ENCODE data around the gene ABCB8. TPM values are rescaled to one million over a fixed set of nuclear protein-coding genes. Genes with fewer than 3 reads are reported as not detected.

Gene ABCB8
- total and polyA plus RNA-seq, 2 donors (not counting 1 experiment from before 2014, with no cell fraction given) = 41.4 to 69.7 TPM

DNA sequence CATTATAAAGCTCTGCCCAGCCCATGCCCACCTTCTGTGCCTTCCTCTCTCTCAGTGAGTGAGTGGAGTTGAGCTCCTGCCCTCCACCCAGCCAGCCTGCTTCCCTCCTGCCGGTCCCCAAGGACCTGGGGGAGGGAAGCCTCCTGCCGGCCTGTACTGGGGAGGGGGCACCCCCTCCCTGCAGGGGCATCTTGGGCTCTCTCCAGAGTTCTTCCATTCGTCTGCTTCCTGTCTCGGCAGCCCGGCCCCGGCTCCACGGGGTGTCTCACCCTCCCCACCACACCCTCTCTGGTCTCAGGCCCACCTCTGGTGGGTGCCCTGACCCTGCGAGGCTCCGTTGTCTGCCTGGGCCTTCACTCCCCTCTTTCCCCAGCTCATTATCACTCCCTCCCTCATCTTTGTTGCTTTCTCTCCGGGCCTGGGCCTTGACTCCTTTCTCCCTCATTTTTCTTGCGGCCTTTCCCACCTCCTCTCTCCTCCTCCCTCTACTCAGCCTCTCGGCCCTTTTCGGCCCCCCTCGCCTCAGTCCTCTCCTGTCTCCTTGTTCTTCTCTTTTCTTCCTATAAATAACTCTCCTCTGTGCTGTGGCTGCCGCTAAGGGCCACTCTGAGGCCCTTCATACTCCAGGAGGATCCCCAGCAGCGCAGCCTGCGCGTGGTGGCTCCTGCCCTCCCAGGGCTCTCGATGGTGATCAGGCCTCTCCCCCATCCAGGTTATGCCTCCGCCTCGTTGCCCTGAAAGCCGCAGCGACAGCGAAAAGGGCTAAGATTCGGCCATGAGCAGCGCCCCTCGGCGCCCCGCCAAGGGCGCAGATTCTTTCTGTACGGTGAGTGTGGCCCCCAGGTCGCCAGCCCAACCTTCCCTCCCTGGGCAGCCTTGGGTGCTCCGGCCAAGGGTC is 33.2 kb downstream of the ABCB8 start:
- CTCF ChIA-PET = interaction anchor here (1.2 to 2.2 kb wide), 3 partner anchors 23 to 51 kb away, joined by 3 to 4 read pairs (median 4); no protein-coding TSS in a partner anchor
- Histone ChIP-seq H3K4me2 (replicated peaks; ENCODE audit: low read depth, low read length, poor library complexity, severe bottlenecking) (peak overlapping the region; percentile 100), H3K79me2 (ENCODE audit: control insufficient read depth, insufficient read depth, low read length) (peaks cover 37% of the 10 kb centered on the region), H3K4me3 (ENCODE audit: control extremely low read depth in 1 of 5, extremely low read depth in 1 of 5, insufficient read depth in 1 of 5, low read depth in 2 of 5, low read length in 4 of 5) (no peak overlapping the region), H2AFZ (ENCODE audit: insufficient read depth, low read depth, low read length, poor library complexity, severe bottlenecking) (no peak overlapping the region), H3K27ac (ENCODE audit: low read length in 2 of 2) (no peak overlapping the region), H3K4me1 (ENCODE audit: control insufficient read depth in 2 of 2, insufficient read depth in 2 of 2, low read length in 2 of 2) (peaks cover 23 to 40% of the 10 kb centered on the region in 2 donors), H3K27me3 (replicated peaks in 1 of 4; ENCODE audit: control extremely low read depth in 1 of 4, control insufficient read depth in 3 of 4, insufficient read depth in 4 of 4, low read length in 3 of 4) (no peaks in the 10 kb centered on the region), H3K36me3 (replicated peaks in 1 of 2; ENCODE audit: control extremely low read depth in 1 of 2, control insufficient read depth in 1 of 2, extremely low read depth in 1 of 2, insufficient read depth in 2 of 2, low read length in 1 of 2) (peaks cover 0 to 17% of the 10 kb centered on the region in 2 experiments), H4K20me1 (ENCODE audit: control insufficient read depth, insufficient read depth, low read length, poor library complexity, severe bottlenecking) (peaks cover 32% of the 10 kb centered on the region), H3K9me3 (ENCODE audit: control extremely low read depth in 1 of 3, control insufficient read depth in 2 of 3, insufficient read depth in 1 of 3, low read length in 2 of 3) (no peaks in the 10 kb centered on the region), H3K9ac (ENCODE audit: low read length) (no peak overlapping the region)
- WGBS (ENCODE audit: insufficient coverage) = 89% methylated on average over 31 of the region's 33 CpGs
- H3K4me1 Mint-ChIP-seq = peaks cover 36% of the 10 kb centered on the region
- intact Hi-C loops (cut with micrococcal nuclease) = no loop called here
- H3K4me3 Mint-ChIP-seq = peak overlapping the region; percentile 57
- no peak for DNase-seq
- no peaks in the 10 kb centered on the region for H3K27me3 Mint-ChIP-seq
- no peak overlapping the region for H3K27ac Mint-ChIP-seq
- no peaks in the 10 kb centered on the region for H3K9me3 Mint-ChIP-seq (ENCODE audit: insufficient read depth)
- TF ChIP-seq, protein P1, sequence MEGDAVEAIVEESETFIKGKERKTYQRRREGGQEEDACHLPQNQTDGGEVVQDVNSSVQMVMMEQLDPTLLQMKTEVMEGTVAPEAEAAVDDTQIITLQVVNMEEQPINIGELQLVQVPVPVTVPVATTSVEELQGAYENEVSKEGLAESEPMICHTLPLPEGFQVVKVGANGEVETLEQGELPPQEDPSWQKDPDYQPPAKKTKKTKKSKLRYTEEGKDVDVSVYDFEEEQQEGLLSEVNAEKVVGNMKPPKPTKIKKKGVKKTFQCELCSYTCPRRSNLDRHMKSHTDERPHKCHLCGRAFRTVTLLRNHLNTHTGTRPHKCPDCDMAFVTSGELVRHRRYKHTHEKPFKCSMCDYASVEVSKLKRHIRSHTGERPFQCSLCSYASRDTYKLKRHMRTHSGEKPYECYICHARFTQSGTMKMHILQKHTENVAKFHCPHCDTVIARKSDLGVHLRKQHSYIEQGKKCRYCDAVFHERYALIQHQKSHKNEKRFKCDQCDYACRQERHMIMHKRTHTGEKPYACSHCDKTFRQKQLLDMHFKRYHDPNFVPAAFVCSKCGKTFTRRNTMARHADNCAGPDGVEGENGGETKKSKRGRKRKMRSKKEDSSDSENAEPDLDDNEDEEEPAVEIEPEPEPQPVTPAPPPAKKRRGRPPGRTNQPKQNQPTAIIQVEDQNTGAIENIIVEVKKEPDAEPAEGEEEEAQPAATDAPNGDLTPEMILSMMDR (IDR thresholded peaks at IDR 0.05) = no peak
- TF ChIP-seq EZH2 (IDR thresholded peaks at IDR 0.05; ENCODE audit: borderline replicate concordance, insufficient read depth, low read depth, low read length, poor library complexity, severe bottlenecking) = no peak
- no peak for ATAC-seq (ENCODE audit: low read depth)
- POLR2A ChIA-PET = interaction anchor here (0.7 kb wide), 1 partner anchor 105 kb away, joined by 3 read pairs; no protein-coding TSS in a partner anchor

DNA sequence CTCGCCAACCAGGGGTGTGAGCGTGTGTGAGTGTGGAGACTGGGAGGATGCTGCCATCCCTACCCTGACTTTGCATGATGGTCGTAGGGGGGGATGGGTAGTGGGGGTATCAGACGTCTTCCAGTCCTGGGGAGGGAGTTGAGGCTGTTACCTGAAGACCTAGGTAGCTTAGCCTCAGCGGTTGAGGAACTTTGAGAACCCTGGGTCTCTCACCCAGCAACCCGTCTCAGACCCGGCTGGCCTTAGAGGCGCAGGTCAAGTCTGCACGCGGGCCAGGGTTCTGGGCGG is 33.8 kb downstream of the ABCB8 start:
- no peak overlapping the region for H3K4me3 ChIP-seq (ENCODE audit: control extremely low read depth in 1 of 5, extremely low read depth in 1 of 5, insufficient read depth in 1 of 5, low read depth in 2 of 5, low read length in 4 of 5)
- H4K20me1 ChIP-seq (ENCODE audit: control insufficient read depth, insufficient read depth, low read length, poor library complexity, severe bottlenecking) = peaks cover 32% of the 10 kb centered on the region
- no peak overlapping the region for H3K27ac ChIP-seq (ENCODE audit: low read length in 2 of 2)
- H3K4me1 ChIP-seq (ENCODE audit: control insufficient read depth in 2 of 2, insufficient read depth in 2 of 2, low read length in 2 of 2) = peaks cover 20 to 35% of the 10 kb centered on the region in 2 donors
- Mint-ChIP-seq H3K4me3 (peak overlapping the region; percentile 57), H3K27me3 (no peaks in the 10 kb centered on the region), H3K27ac (no peak overlapping the region), H3K4me1 (peaks cover 35% of the 10 kb centered on the region), H3K9me3 (ENCODE audit: insufficient read depth) (no peaks in the 10 kb centered on the region)
- peaks cover 36% of the 10 kb centered on the region for H3K79me2 ChIP-seq (ENCODE audit: control insufficient read depth, insufficient read depth, low read length)
- peaks cover 0 to 17% of the 10 kb centered on the region in 2 experiments for H3K36me3 ChIP-seq (replicated peaks in 1 of 2; ENCODE audit: control extremely low read depth in 1 of 2, control insufficient read depth in 1 of 2, extremely low read depth in 1 of 2, insufficient read depth in 2 of 2, low read length in 1 of 2)
- CTCF ChIA-PET = no interaction called here
- TF ChIP-seq EZH2 (IDR thresholded peaks at IDR 0.05; ENCODE audit: borderline replicate concordance, insufficient read depth, low read depth, low read length, poor library complexity, severe bottlenecking) = no peak
- TF ChIP-seq, protein P1 (IDR thresholded peaks at IDR 0.05) = no peak
- no peaks in the 10 kb centered on the region for H3K27me3 ChIP-seq (replicated peaks in 1 of 4; ENCODE audit: control extremely low read depth in 1 of 4, control insufficient read depth in 3 of 4, insufficient read depth in 4 of 4, low read length in 3 of 4)
- no peaks in the 10 kb centered on the region for H3K9me3 ChIP-seq (ENCODE audit: control extremely low read depth in 1 of 3, control insufficient read depth in 2 of 3, insufficient read depth in 1 of 3, low read length in 2 of 3)
- no peak overlapping the region for H3K9ac ChIP-seq (ENCODE audit: low read length)
- intact Hi-C loops (cut with micrococcal nuclease) = no loop called here
- DNase-seq = no peak
- no peak overlapping the region for H2AFZ ChIP-seq (ENCODE audit: insufficient read depth, low read depth, low read length, poor library complexity, severe bottlenecking)
- ATAC-seq (ENCODE audit: low read depth) = no peak
- no peak overlapping the region for H3K4me2 ChIP-seq (replicated peaks; ENCODE audit: low read depth, low read length, poor library complexity, severe bottlenecking)
- WGBS (ENCODE audit: insufficient coverage) = 99% methylated on average over 8 of the region's 11 CpGs
- POLR2A ChIA-PET = no interaction called here
